B cell (primary cell): ENCODE measurements around the gene SAP30L. TPM values are rescaled to one million over a fixed set of nuclear protein-coding genes. Genes with fewer than 3 reads are reported as not detected.

Experiments
- ATAC-seq: fragments of 200-7000 bp; cut with Tn5 transposase; one replicate; pipeline ENCODE4 v1.10.0; 2021; ENCODE audit warnings: low read depth, mild to moderate bottlenecking, moderate number of reproducible peaks, moderate library complexity
- CTCF ChIA-PET: fragments of 350-600 bp; sonication (Branson Sonifier 250); formaldehyde crosslinking; loops from one replicate; lab custom pipeline; 2021; ENCODE audit warnings: antibody characterized with exemption, inconsistent platforms; lab: Charles Lee
- POLR2A ChIA-PET: fragments of 350-600 bp; sonication (Branson Sonifier 250); formaldehyde crosslinking; loops from one replicate; lab custom pipeline; 2021; ENCODE audit warnings: antibody characterized with exemption; lab: Charles Lee
- DNase-seq: peaks from one replicate; pipeline ENCODE4 v3.0.0; 2013
- H2AFZ ChIP-seq: 2 replicates; pipeline ENCODE4 v1.6.1; 2012; ENCODE audit warnings: mild to moderate bottlenecking, low read depth, low read length; ENCODE audit not compliant: insufficient read depth, poor library complexity, severe bottlenecking
- H3K27ac ChIP-seq, 2 donors: 1 replicate in 1 of 2; 2 replicates in 1 of 2; pipeline ENCODE4 v1.5.1; 2012 to 2013; ENCODE audit warnings: low read length in 2 of 2, mild to moderate bottlenecking in 2 of 2, moderate library complexity in 1 of 2
- H3K27me3 ChIP-seq, 4 experiments: fragments of 200-600 bp in 1 of 4; sonication (generic) in 1 of 4; replicated peaks in 1 of 4; 1 replicate in 2 of 4; 2 replicates in 2 of 4; pipeline versions ENCODE4 v1.6.1 to v1.7.0; 2013 to 2016; ENCODE audit warnings: low read length in 3 of 4, mild to moderate bottlenecking in 2 of 4, mixed read lengths in 1 of 4, moderate library complexity in 1 of 4; ENCODE audit not compliant: insufficient read depth in 4 of 4, control insufficient read depth in 3 of 4; ENCODE audit errors: control extremely low read depth in 1 of 4
- H3K36me3 ChIP-seq, 2 experiments: replicated peaks in 1 of 2; 1 replicate in 1 of 2; 2 replicates in 1 of 2; pipeline versions ENCODE4 v1.6.1 to v1.7.1; 2013; ENCODE audit warnings: low read length in 1 of 2; ENCODE audit not compliant: insufficient read depth in 2 of 2, control insufficient read depth in 1 of 2; ENCODE audit errors: control extremely low read depth in 1 of 2, extremely low read depth in 1 of 2
- H3K4me1 ChIP-seq, 2 donors: fragments of 200-600 bp in 1 of 2; sonication (generic) in 1 of 2; 1 replicate in 1 of 2; 2 replicates in 1 of 2; pipeline versions ENCODE4 v1.5.1 to v1.6.1; 2013 to 2017; ENCODE audit warnings: low read length in 2 of 2; ENCODE audit not compliant: control insufficient read depth in 2 of 2, insufficient read depth in 2 of 2
- H3K4me2 ChIP-seq: replicated peaks from 2 replicates; pipeline ENCODE3; 2012; ENCODE audit warnings: mild to moderate bottlenecking, low read depth, low read length; ENCODE audit not compliant: poor library complexity, severe bottlenecking
- H3K4me3 ChIP-seq, 5 experiments: fragments of 200-600 bp in 1 of 5; sonication (generic) in 1 of 5; 1 replicate in 3 of 5; 2 replicates in 2 of 5; pipeline versions ENCODE4 v1.5.1 to v1.7.0; 2011 to 2016; ENCODE audit warnings: low read length in 4 of 5, mild to moderate bottlenecking in 4 of 5, low read depth in 2 of 5, control low read depth in 1 of 5, moderate library complexity in 1 of 5; ENCODE audit not compliant: insufficient read depth in 1 of 5; ENCODE audit errors: control extremely low read depth in 1 of 5, extremely low read depth in 1 of 5
- H3K79me2 ChIP-seq: fragments of 200-600 bp; sonication (generic); one replicate; pipeline ENCODE4 v1.6.0; 2016; ENCODE audit warnings: low read length; ENCODE audit not compliant: control insufficient read depth, insufficient read depth
- H3K9ac ChIP-seq: fragments of 200-600 bp; sonication (generic); 2 replicates; pipeline ENCODE4 v1.6.1; 2017; ENCODE audit warnings: mild to moderate bottlenecking, low read length, moderate library complexity
- H3K9me3 ChIP-seq, 3 donors: one replicate each; pipeline versions ENCODE4 v1.6.1 to v1.7.1; 2013; ENCODE audit warnings: low read length in 2 of 3; ENCODE audit not compliant: control insufficient read depth in 2 of 3, insufficient read depth in 1 of 3; ENCODE audit errors: control extremely low read depth in 1 of 3
- H4K20me1 ChIP-seq: 2 replicates; pipeline ENCODE4 v1.6.0; 2012; ENCODE audit warnings: mild to moderate bottlenecking, low read length; ENCODE audit not compliant: insufficient read depth, control insufficient read depth, poor library complexity, severe bottlenecking
- H3K27ac Mint-ChIP-seq: one replicate; pipeline ENCODE4 v1.8.0; 2021; ENCODE audit warnings: mixed read lengths
- H3K27me3 Mint-ChIP-seq: one replicate; pipeline ENCODE4 v1.8.0; 2021; ENCODE audit warnings: mixed read lengths
- H3K4me1 Mint-ChIP-seq: one replicate; pipeline ENCODE4 v1.8.0; 2021; ENCODE audit warnings: mixed read lengths
- H3K4me3 Mint-ChIP-seq: one replicate; pipeline ENCODE4 v1.8.0; 2021; ENCODE audit warnings: mixed read lengths
- H3K9me3 Mint-ChIP-seq: one replicate; pipeline ENCODE4 v1.8.0; 2022; ENCODE audit warnings: mixed read lengths; ENCODE audit not compliant: insufficient read depth
- CTCF ChIP-seq: fragments of 200-600 bp; IDR thresholded peaks from one replicate; pipeline ENCODE4 v1.8.0; 2022; ENCODE audit warnings: antibody characterized with exemption, mild to moderate bottlenecking
- EZH2 ChIP-seq: IDR thresholded peaks from 2 replicates; pipeline ENCODE4 v1.6.1; 2012; ENCODE audit warnings: borderline replicate concordance, low read depth, mild to moderate bottlenecking, moderate library complexity, low read length; ENCODE audit not compliant: insufficient read depth, poor library complexity, severe bottlenecking
- WGBS: methylation state at CpG from one replicate; pipeline ENCODE4 v1.1.5; 2013; ENCODE audit warnings: missing lambda C conversion rate; ENCODE audit not compliant: insufficient coverage; 5-methylcytosine and 5-hydroxymethylcytosine counted together
- intact Hi-C: fragments of 100-400 bp; cut with micrococcal nuclease; formaldehyde crosslinking; loops from one replicate; pipeline ENCODE4 v1.10.0; 2022
- polyA plus RNA-seq: library from polyadenylated mRNA; depleted of rRNA; stranded (reverse); fragments of >200 nt; gene quantifications from 2 replicates; pipeline ENCODE4 v1.2.3, GENCODE V29; 2012
- total RNA-seq, 2 donors: library from RNA; stranded (reverse); fragments of 120-200 nt in 1 of 2; gene quantifications; 1 replicate in 1 of 2; 2 replicates in 1 of 2; pipeline versions ENCODE4 v1.2.3 to v1.2.4, GENCODE V29; 2013 to 2022

Gene SAP30L
- total and polyA plus RNA-seq, 2 donors (not counting 1 experiment from before 2014, with no cell fraction given): 34.8 to 41.5 TPM

- Histone ChIP-seq H3K9me3 (no peaks in the 10 kb centered on the region), H2AFZ (no peak overlapping the region), H3K36me3 (peaks cover 3 to 73% of the 10 kb centered on the region in 2 experiments), H4K20me1 (no peaks in the 10 kb centered on the region), H3K4me1 (peaks cover 4 to 18% of the 10 kb centered on the region in 2 donors), H3K4me2 (no peak overlapping the region), H3K27me3 (no peaks in the 10 kb centered on the region), H3K4me3 (no peak overlapping the region), H3K79me2 (no peaks in the 10 kb centered on the region), H3K9ac (no peak overlapping the region), H3K27ac (no peak overlapping the region)
- no peak overlapping the region for H3K4me3 Mint-ChIP-seq
- H3K27ac Mint-ChIP-seq: no peak overlapping the region
- peaks cover 14% of the 10 kb centered on the region for H3K4me1 Mint-ChIP-seq
- DNase-seq (no peak), ATAC-seq (no peak)
- intact Hi-C loops: no loop called here
- no peaks in the 10 kb centered on the region for H3K27me3 Mint-ChIP-seq
- 75% methylated on average over 1 of the region's 6 CpGs for WGBS
- ChIA-PET POLR2A (no interaction called here), CTCF (interaction anchor here (0.8 to 1.4 kb wide), 2 partner anchors 11 to 440 kb away, joined by 3 to 4 read pairs; no protein-coding TSS in a partner anchor)
- no peak for TF ChIP-seq EZH2
- no peak for TF ChIP-seq CTCF
- no peaks in the 10 kb centered on the region for H3K9me3 Mint-ChIP-seq
Observed at GRCh38 chr5:154415114-154415513, 30.7 kb upstream of the SAP30L start.

GRCh38 chr5:154418344-154418820 is 27.4 kb upstream of the SAP30L start:
- Histone ChIP-seq H3K4me3 (no peak overlapping the region), H3K27me3 (no peaks in the 10 kb centered on the region), H4K20me1 (no peaks in the 10 kb centered on the region), H3K4me2 (no peak overlapping the region), H3K9me3 (peaks cover 0 to 2% (median 2%) of the 10 kb centered on the region in 3 donors), H3K27ac (no peak overlapping the region), H3K79me2 (no peaks in the 10 kb centered on the region), H3K4me1 (peaks cover 4 to 18% of the 10 kb centered on the region in 2 donors), H3K36me3 (peaks cover 6 to 55% of the 10 kb centered on the region in 2 experiments), H3K9ac (no peak overlapping the region), H2AFZ (no peak overlapping the region)
- Mint-ChIP-seq H3K27ac (no peak overlapping the region), H3K27me3 (no peaks in the 10 kb centered on the region), H3K4me1 (peaks cover 14% of the 10 kb centered on the region), H3K4me3 (no peak overlapping the region), H3K9me3 (no peaks in the 10 kb centered on the region)
- TF ChIP-seq EZH2: no peak
- TF ChIP-seq CTCF: no peak
- ATAC-seq (no peak), DNase-seq (no peak)
- intact Hi-C loops: no loop called here
- 97% methylated on average over 3 of the region's 5 CpGs for WGBS
- POLR2A ChIA-PET: no interaction called here
- CTCF ChIA-PET: interaction anchor here (1.7 kb wide), 1 partner anchor 346 kb away, joined by 4 read pairs; no protein-coding TSS in a partner anchor
